SK-N-MC (cell line): ENCODE data around the gene CYP2R1.
A peak's percentile ranks its signal among the peaks of the same experiment; 100 is the strongest.

Experiments
- EZH2 ChIP-seq: fragments of 200-600 bp; sonication (generic); IDR thresholded peaks from one replicate; pipeline ENCODE4 v1.6.1; 2017; ENCODE audit warnings: antibody characterized with exemption
- POLR2AphosphoS5 ChIP-seq: IDR thresholded peaks from 2 replicates; pipeline ENCODE4 v1.6.1; 2012; ENCODE audit warnings: mild to moderate bottlenecking, low read depth, low read length, borderline replicate concordance

GRCh38 chr11:14934641-14935351 lies 42.8 kb upstream of the CYP2R1 start:
- no peak for TF ChIP-seq EZH2
- TF ChIP-seq POLR2AphosphoS5 = peak; percentile 62
